ENCODE data around the gene MACF1.

DNA sequence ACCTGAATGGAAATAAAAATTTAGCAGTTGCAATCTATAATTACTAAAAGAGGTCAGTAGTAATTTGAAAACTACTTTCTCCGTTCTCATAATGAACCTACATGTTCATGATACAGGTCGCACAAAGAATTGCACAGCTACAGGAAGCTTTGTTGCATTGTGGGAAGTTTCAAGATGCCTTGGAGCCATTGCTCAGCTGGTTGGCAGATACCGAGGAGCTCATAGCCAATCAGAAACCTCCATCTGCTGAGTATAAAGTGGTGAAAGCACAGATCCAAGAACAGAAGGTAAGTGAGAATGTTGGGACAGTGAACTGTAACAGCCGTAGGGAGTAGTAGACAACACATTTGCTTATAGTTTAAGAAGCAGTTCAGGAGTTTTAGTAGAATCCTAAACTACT, 218.1 kb downstream of the MACF1 start:
- TF ChIP-seq, protein P1, sequence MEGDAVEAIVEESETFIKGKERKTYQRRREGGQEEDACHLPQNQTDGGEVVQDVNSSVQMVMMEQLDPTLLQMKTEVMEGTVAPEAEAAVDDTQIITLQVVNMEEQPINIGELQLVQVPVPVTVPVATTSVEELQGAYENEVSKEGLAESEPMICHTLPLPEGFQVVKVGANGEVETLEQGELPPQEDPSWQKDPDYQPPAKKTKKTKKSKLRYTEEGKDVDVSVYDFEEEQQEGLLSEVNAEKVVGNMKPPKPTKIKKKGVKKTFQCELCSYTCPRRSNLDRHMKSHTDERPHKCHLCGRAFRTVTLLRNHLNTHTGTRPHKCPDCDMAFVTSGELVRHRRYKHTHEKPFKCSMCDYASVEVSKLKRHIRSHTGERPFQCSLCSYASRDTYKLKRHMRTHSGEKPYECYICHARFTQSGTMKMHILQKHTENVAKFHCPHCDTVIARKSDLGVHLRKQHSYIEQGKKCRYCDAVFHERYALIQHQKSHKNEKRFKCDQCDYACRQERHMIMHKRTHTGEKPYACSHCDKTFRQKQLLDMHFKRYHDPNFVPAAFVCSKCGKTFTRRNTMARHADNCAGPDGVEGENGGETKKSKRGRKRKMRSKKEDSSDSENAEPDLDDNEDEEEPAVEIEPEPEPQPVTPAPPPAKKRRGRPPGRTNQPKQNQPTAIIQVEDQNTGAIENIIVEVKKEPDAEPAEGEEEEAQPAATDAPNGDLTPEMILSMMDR (IDR thresholded peaks at IDR 0.05): no peak
- no peak for TF ChIP-seq POLR2A (IDR thresholded peaks at IDR 0.05)

Measured in uterus (tissue), 2 donors.